ENCODE data around the gene C9orf50. TPM values are rescaled to one million over a fixed set of nuclear protein-coding genes. Genes with fewer than 3 reads are reported as not detected.

C9orf50 gene
- total and polyA plus RNA-seq, 2 experiments from 2014 or later: not detected

GRCh38 chr9:129669141-129669718, 48.3 kb upstream of the C9orf50 start:
- DNase-seq (ENCODE audit: low spot score) (no peak), ATAC-seq (no peak)
- Histone ChIP-seq H2AFZ (no peak overlapping the region), H3K79me2 (replicated peaks; ENCODE audit: insufficient read depth) (no peaks in the 10 kb centered on the region), H3K4me1 (ENCODE audit: insufficient read depth) (peaks cover 10% of the 10 kb centered on the region), H3K4me3 (no peak overlapping the region), H3K27ac (ENCODE audit: low read depth) (no peak overlapping the region), H3K4me2 (no peak overlapping the region; the same call in 1 of the 2 replicates), H3K9me2 (ENCODE audit: insufficient read depth) (no peaks in the 10 kb centered on the region), H3K27me3 (ENCODE audit: insufficient read depth) (peaks cover 14% of the 10 kb centered on the region), H3F3A (replicated peaks; ENCODE audit: low read depth) (no peaks in the 10 kb centered on the region), H4K20me1 (replicated peaks; ENCODE audit: insufficient read depth) (no peaks in the 10 kb centered on the region), H3K36me3 (ENCODE audit: insufficient read depth) (no peaks in the 10 kb centered on the region)
- Mint-ChIP-seq H3K9me3 (no peaks in the 10 kb centered on the region), H3K27me3 (ENCODE audit: insufficient read depth, low read depth, poor library complexity) (peaks cover 34% of the 10 kb centered on the region), H3K4me1 (peaks cover 17% of the 10 kb centered on the region), H3K27ac (no peak overlapping the region), H3K4me3 (no peak overlapping the region), H3K36me3 (ENCODE audit: low read depth) (no peaks in the 10 kb centered on the region)
- TF ChIP-seq REST (IDR thresholded peaks at IDR 0.05; ENCODE audit: unreplicated experiment) (no peak), CREB1 (CRISPR knock-in tag; IDR thresholded peaks at IDR 0.05; ENCODE audit: low read depth) (no peak), CTCF (conservative IDR thresholded peaks at IDR 0.05; ENCODE audit: low read depth in 2 of 2) (no peak), JUNB (IDR thresholded peaks at IDR 0.05; ENCODE audit: unreplicated experiment) (no peak), ZNF114 (CRISPR knock-in tag; IDR thresholded peaks at IDR 0.05) (no peak), STAT1 (IDR thresholded peaks at IDR 0.05; ENCODE audit: unreplicated experiment) (no peak), POLR2AphosphoS5 (IDR thresholded peaks at IDR 0.05; ENCODE audit: low read depth) (no peak), NANOG (IDR thresholded peaks at IDR 0.05; ENCODE audit: borderline replicate concordance) (no peak), ZNF331 (CRISPR knock-in tag; IDR thresholded peaks at IDR 0.05; ENCODE audit: low read depth) (no peak), EZH2 (IDR thresholded peaks at IDR 0.05; ENCODE audit: low read depth, unreplicated experiment) (no peak), EZH2phosphoT487 (IDR thresholded peaks at IDR 0.05; ENCODE audit: unreplicated experiment) (no peak)
- TF ChIP-seq, protein P1, sequence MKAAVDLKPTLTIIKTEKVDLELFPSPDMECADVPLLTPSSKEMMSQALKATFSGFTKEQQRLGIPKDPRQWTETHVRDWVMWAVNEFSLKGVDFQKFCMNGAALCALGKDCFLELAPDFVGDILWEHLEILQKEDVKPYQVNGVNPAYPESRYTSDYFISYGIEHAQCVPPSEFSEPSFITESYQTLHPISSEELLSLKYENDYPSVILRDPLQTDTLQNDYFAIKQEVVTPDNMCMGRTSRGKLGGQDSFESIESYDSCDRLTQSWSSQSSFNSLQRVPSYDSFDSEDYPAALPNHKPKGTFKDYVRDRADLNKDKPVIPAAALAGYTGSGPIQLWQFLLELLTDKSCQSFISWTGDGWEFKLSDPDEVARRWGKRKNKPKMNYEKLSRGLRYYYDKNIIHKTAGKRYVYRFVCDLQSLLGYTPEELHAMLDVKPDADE (IDR thresholded peaks at IDR 0.05): no peak
- TF ChIP-seq, protein P2, sequence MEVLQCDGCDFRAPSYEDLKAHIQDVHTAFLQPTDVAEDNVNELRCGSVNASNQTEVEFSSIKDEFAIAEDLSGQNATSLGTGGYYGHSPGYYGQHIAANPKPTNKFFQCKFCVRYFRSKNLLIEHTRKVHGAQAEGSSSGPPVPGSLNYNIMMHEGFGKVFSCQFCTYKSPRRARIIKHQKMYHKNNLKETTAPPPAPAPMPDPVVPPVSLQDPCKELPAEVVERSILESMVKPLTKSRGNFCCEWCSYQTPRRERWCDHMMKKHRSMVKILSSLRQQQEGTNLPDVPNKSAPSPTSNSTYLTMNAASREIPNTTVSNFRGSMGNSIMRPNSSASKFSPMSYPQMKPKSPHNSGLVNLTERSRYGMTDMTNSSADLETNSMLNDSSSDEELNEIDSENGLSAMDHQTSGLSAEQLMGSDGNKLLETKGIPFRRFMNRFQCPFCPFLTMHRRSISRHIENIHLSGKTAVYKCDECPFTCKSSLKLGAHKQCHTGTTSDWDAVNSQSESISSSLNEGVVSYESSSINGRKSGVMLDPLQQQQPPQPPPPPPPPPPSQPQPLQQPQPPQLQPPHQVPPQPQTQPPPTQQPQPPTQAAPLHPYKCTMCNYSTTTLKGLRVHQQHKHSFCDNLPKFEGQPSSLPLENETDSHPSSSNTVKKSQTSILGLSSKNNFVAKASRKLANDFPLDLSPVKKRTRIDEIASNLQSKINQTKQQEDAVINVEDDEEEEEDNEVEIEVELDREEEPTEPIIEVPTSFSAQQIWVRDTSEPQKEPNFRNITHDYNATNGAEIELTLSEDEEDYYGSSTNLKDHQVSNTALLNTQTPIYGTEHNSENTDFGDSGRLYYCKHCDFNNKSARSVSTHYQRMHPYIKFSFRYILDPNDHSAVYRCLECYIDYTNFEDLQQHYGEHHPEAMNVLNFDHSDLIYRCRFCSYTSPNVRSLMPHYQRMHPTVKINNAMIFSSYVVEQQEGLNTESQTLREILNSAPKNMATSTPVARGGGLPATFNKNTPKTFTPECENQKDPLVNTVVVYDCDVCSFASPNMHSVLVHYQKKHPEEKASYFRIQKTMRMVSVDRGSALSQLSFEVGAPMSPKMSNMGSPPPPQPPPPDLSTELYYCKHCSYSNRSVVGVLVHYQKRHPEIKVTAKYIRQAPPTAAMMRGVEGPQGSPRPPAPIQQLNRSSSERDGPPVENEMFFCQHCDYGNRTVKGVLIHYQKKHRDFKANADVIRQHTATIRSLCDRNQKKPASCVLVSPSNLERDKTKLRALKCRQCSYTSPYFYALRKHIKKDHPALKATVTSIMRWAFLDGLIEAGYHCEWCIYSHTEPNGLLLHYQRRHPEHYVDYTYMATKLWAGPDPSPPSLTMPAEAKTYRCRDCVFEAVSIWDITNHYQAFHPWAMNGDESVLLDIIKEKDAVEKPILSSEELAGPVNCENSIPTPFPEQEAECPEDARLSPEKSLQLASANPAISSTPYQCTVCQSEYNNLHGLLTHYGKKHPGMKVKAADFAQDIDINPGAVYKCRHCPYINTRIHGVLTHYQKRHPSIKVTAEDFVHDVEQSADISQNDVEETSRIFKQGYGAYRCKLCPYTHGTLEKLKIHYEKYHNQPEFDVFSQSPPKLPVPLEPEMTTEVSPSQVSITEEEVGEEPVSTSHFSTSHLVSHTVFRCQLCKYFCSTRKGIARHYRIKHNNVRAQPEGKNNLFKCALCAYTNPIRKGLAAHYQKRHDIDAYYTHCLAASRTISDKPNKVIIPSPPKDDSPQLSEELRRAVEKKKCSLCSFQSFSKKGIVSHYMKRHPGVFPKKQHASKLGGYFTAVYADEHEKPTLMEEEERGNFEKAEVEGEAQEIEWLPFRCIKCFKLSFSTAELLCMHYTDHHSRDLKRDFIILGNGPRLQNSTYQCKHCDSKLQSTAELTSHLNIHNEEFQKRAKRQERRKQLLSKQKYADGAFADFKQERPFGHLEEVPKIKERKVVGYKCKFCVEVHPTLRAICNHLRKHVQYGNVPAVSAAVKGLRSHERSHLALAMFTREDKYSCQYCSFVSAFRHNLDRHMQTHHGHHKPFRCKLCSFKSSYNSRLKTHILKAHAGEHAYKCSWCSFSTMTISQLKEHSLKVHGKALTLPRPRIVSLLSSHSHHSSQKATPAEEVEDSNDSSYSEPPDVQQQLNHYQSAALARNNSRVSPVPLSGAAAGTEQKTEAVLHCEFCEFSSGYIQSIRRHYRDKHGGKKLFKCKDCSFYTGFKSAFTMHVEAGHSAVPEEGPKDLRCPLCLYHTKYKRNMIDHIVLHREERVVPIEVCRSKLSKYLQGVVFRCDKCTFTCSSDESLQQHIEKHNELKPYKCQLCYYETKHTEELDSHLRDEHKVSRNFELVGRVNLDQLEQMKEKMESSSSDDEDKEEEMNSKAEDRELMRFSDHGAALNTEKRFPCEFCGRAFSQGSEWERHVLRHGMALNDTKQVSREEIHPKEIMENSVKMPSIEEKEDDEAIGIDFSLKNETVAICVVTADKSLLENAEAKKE (CRISPR knock-in tag; IDR thresholded peaks at IDR 0.05): no peak

Measured in GM23338 (cell line).